Chondrocyte (in vitro differentiated cells): Measurements from ENCODE around the gene SGK2. TPM values are rescaled to one million over a fixed set of nuclear protein-coding genes. Genes with fewer than 3 reads are reported as not detected.

Experiments used
- DNase-seq: peaks from one replicate; pipeline ENCODE4 v3.0.0; 2021; ENCODE audit warnings: mixed read lengths, low spot score
- H3K27ac Mint-ChIP-seq: one replicate; pipeline ENCODE4 v1.8.0; 2021; ENCODE audit warnings: mild to moderate bottlenecking, moderate library complexity, mixed read lengths; ENCODE audit not compliant: unreplicated experiment
- H3K27me3 Mint-ChIP-seq: 2 replicates; pipeline ENCODE4 v1.8.0; 2021; ENCODE audit warnings: low read depth, mixed read lengths
- H3K36me3 Mint-ChIP-seq: 2 replicates; pipeline ENCODE4 v1.8.0; 2021; ENCODE audit warnings: low read depth, mixed read lengths
- H3K4me1 Mint-ChIP-seq: 2 replicates; pipeline ENCODE4 v1.8.0; 2021; ENCODE audit warnings: low read depth, mild to moderate bottlenecking, mixed read lengths
- H3K4me3 Mint-ChIP-seq: one replicate; pipeline ENCODE4 v1.8.0; 2021; ENCODE audit warnings: mild to moderate bottlenecking, moderate library complexity, mixed read lengths; ENCODE audit not compliant: unreplicated experiment
- H3K9me3 Mint-ChIP-seq: 2 replicates; pipeline ENCODE4 v1.8.0; 2021; ENCODE audit warnings: low read depth, mixed read lengths
- total RNA-seq: library from RNA; stranded (reverse); gene quantifications from 3 replicates; pipeline ENCODE4 v1.2.1, GENCODE V29; 2021
- TF ChIP-seq, protein P1 (sequence below): fragments of 200-600 bp; sonication (generic); IDR thresholded peaks from 2 replicates; pipeline ENCODE4 v1.5.0; 2021; ENCODE audit warnings: antibody characterized with exemption, mild to moderate bottlenecking, moderate library complexity

The SGK2 gene
- total RNA-seq, 1 donor from 2014 or later: 0.45 TPM

GRCh38 chr20:43564455-43564854 is 5.6 kb downstream of the SGK2 start:
- no peak overlapping the region for H3K27ac Mint-ChIP-seq
- no peak for DNase-seq
- TF ChIP-seq, protein P1, sequence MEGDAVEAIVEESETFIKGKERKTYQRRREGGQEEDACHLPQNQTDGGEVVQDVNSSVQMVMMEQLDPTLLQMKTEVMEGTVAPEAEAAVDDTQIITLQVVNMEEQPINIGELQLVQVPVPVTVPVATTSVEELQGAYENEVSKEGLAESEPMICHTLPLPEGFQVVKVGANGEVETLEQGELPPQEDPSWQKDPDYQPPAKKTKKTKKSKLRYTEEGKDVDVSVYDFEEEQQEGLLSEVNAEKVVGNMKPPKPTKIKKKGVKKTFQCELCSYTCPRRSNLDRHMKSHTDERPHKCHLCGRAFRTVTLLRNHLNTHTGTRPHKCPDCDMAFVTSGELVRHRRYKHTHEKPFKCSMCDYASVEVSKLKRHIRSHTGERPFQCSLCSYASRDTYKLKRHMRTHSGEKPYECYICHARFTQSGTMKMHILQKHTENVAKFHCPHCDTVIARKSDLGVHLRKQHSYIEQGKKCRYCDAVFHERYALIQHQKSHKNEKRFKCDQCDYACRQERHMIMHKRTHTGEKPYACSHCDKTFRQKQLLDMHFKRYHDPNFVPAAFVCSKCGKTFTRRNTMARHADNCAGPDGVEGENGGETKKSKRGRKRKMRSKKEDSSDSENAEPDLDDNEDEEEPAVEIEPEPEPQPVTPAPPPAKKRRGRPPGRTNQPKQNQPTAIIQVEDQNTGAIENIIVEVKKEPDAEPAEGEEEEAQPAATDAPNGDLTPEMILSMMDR: no peak
- no peaks in the 10 kb centered on the region for H3K4me1 Mint-ChIP-seq
- H3K9me3 Mint-ChIP-seq: no peaks in the 10 kb centered on the region
- no peaks in the 10 kb centered on the region for H3K27me3 Mint-ChIP-seq
- no peaks in the 10 kb centered on the region for H3K36me3 Mint-ChIP-seq
- no peak overlapping the region for H3K4me3 Mint-ChIP-seq

GRCh38 chr20:43564993-43565757 is 6.3 kb downstream of the SGK2 start:
- no peak overlapping the region for H3K27ac Mint-ChIP-seq
- H3K4me3 Mint-ChIP-seq: no peak overlapping the region

GRCh38 chr20:43565758-43566104 is 6.9 kb downstream of the SGK2 start:
- no peaks in the 10 kb centered on the region for H3K36me3 Mint-ChIP-seq
- H3K9me3 Mint-ChIP-seq: no peaks in the 10 kb centered on the region
- TF ChIP-seq, protein P1: no peak
- no peak for DNase-seq
- H3K4me1 Mint-ChIP-seq: no peaks in the 10 kb centered on the region
- no peak overlapping the region for H3K4me3 Mint-ChIP-seq
- H3K27me3 Mint-ChIP-seq: no peaks in the 10 kb centered on the region
- no peak overlapping the region for H3K27ac Mint-ChIP-seq

More at GRCh38 chr20:43564993-43565757, 6.3 kb downstream of the SGK2 start:
- TF ChIP-seq, protein P1: no peak
- Mint-ChIP-seq H3K9me3 (no peaks in the 10 kb centered on the region), H3K36me3 (no peaks in the 10 kb centered on the region), H3K4me1 (no peaks in the 10 kb centered on the region), H3K27me3 (no peaks in the 10 kb centered on the region)
- DNase-seq: no peak

DNA sequence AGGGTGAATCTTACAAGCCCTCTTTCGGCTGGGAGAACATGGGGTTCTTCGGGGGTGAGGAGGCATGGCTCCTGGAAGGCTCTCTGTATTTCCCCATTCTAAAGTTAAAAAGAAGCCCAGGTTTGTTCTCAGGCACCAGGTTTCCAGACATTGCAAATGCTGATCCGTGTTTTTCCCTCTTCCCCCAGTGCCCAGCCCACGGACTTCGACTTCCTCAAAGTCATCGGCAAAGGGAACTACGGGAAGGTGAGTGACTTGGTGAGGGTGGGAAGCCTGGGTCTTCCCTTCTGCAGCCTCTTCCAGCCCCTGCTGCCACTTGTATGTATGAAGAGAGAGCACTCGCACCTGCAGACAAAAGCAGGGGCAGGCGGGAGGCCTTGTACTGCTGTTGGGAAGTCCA is 8.7 kb downstream of the SGK2 start:
- Mint-ChIP-seq H3K4me1 (no peaks in the 10 kb centered on the region), H3K4me3 (no peak overlapping the region), H3K9me3 (no peaks in the 10 kb centered on the region), H3K27me3 (no peaks in the 10 kb centered on the region), H3K36me3 (no peaks in the 10 kb centered on the region), H3K27ac (no peak overlapping the region)
- TF ChIP-seq, protein P1: no peak
- no peak for DNase-seq

DNA sequence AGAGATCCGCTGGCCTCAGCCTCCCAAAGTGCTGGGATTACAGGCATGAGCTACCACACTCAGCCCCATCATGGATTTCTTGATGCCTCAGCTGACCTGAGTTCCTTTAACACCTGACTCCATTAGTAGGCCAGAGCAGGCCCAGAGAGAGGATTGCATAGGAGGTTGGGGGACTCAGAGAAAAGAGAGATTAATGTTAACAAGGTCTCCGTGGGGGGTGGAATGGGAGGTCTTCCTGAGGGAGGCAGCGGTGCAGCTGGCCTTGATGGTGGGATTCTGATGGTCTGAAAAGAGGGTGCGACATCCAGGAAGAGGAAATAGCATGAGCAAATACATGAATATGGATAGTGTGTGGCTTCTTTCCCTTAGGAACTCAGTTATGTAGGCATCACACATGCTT is 9.9 kb downstream of the SGK2 start:
- Mint-ChIP-seq H3K27ac (no peak overlapping the region), H3K36me3 (no peaks in the 10 kb centered on the region), H3K9me3 (no peaks in the 10 kb centered on the region), H3K27me3 (no peaks in the 10 kb centered on the region), H3K4me3 (no peak overlapping the region), H3K4me1 (no peaks in the 10 kb centered on the region)
- peak; percentile 12 for DNase-seq
- TF ChIP-seq, protein P1: no peak
